Caki2 (cell line): ENCODE data around the gene RRP15. TPM values are rescaled to one million over a fixed set of nuclear protein-coding genes. Genes with fewer than 3 reads are reported as not detected.
A peak's percentile ranks its signal among the peaks of the same experiment; 100 is the strongest.

ENCODE experiments used
- DNase-seq: peaks from one replicate; pipeline ENCODE4 v3.0.0-alpha.2; 2015; ENCODE audit warnings: low read depth
- in situ Hi-C: cut with HindIII; loops from 2 replicates; pipeline ENCODE4 v1.10.0; 2016; ENCODE audit warnings: low sequenced_read_pairs, low pct_unique_long_range_greater_than_20kb, mixed read lengths
- total RNA-seq: library from RNA; depleted of rRNA; stranded (reverse); fragments of >200 nt; shearing (Covaris generic); gene quantifications from 2 replicates; pipeline ENCODE4 v1.2.3, GENCODE V29; 2014; ENCODE audit warnings: low replicate concordance

RRP15 gene
- total RNA-seq, 1 experiment from 2014 or later, result 2.4 TPM

DNA sequence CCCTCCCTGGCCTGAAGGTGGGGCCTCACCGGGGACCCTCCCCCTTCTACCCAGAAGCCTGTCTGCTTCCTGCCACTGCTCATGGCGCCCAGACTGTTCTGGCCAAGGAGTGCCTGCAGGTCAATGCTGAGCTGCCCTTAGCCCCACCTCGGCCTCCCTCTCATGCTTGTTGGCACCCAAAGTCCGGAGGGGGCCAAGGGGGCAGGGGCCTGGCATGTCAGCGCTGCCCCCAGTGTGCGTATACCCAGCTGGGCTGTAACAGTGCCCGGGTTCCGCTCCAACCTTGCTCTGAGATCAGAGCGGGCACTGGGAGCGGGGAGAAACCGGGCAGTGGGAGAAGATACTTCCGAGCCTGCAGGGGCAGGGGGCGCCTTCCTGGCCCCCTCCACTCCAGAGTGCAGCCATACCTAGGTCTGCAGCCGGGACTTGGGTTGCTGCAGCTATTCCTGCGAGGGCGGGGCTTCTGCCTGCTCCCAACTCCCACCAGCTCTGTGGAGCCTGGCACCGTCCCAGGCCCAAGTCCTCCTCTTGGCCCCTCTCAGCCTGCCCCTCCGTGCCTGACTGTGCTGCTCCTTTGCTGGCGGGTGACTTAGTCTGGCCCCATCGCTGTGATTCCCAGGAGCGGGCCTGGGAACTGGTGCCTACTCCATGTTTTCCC, 38.6 kb downstream of the RRP15 start:
- DNase-seq, result no peak
- in situ Hi-C loops, result no loop called here

DNA sequence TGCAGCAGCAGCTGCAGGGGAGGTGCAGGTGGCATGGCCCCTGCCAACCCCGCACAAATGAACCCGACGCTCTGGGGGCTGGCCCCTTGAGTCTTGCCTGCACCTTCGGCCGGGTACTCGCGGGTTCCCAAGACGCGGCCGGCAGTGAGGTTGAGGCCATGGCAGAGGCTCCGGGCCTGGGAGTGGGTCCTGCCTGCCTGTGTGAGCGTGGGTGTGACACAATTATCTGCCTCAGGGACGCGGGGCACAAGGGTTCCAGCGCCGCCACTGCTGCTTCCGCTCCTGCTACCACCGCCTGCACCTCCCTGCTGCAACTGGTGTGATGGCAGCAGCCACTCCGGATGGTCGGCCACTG, 39.1 kb downstream of the RRP15 start:
- DNase-seq, result no peak
- in situ Hi-C loops, result no loop called here

DNA sequence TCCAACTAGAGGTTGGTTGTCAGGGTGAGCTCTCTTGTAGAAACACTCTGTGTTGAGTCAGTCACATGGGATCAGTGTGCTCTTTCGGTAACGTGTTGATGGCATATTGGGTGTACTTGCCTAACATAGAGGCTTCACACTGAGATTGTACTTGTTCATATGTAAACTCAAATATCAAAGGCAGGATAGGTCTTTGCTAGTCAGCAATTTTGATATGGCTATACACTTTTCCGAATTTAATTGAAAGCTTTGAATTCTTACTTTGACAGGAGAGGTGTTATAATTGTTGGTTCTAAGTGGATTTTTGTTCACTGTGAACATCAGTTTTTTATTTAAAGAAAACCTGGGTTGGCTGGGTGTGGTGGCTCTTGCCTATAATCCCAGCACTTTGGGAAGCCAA, 43.7 kb downstream of the RRP15 start:
- no peak for DNase-seq
- in situ Hi-C loops, result no loop called here

DNA sequence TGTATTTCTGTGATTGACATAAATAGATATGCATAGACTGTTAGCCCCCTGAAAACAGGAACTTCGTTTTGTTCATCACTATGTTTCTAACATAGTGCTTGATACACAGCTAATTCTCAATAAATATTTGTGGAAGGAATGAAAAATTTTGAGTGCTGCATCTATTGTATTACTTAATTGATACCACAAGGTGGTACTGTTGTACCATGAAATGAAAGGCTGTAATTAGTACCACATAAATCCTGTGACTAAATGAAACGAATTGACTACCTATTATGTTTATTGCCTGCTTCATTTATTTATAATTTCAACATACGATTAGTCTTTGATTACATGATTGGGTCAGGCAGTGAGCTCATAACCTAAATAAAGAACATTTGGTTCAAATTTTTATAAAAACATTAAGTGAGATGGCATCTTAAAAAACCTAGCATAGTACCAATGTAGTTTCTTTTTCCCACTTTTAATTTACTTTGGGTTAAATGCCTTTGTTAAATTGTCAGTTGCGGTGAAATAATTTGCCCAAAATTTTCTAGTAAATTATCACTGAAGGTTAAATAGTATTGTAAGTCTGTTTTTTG, 45.0 kb downstream of the RRP15 start:
- DNase-seq, result no peak
- in situ Hi-C loops, result no loop called here

DNA sequence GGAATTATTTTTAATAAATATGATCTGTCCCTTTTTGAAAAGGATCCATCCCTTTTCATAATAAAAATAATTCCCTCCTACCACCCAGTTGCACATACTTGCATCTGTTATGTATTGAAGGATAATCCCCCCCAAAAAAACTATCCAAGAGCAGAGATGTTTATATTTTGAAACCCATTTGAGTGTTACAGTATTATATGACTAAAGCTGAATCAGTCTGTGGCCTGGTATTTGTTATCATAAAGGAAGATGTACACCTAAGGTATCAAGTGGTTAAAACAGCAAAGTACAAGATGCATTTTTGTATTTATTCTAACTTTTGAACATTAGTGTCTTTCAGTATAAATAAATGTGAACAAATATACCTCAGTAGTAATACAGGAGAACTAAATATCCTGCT, 47.3 kb downstream of the RRP15 start:
- in situ Hi-C loops, result no loop called here
- no peak for DNase-seq

DNA sequence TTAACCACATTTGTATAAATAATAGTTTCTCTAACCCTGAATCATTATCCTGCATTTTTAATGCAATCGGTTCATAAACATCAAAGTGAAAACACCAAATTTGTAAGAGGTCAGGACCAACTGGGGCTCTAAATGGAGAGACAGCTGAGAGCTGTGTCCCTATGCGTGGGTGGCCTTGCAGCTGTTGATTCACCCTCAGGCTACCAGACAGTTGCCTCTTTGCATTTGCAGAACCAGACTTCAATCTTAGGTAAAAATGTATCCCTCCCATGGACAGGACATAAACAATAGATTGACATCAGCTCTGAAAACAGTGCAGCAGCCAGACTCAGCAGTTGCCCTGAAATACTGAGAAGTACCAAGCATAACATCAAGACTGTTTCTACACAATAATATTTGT, 51.2 kb downstream of the RRP15 start:
- DNase-seq, result no peak
- in situ Hi-C loops, result no loop called here

DNA sequence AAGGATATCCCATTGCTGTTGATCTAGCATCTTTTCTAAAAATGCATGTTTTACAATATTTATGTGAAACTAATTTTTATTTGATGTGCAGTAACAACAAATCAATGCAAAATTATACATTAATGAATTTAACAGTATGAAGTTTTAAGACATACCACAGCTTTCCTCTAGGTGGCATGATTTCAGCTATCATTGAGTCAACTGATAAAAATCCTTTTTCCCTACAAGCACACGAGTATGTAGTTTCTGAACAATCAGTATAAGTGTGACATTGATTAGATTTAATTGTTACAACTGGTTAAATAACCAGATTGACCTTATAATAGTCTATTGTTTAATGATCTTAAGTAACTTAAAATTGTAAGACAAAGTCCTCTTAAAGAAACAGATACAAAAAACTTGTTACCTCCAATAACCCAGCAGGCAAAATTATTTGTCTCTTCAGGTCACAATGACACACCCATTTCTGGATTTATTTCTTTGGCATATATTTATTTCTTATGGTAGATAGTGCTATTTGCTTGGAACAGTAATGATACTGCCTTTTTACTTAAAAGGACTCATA, 54.3 kb downstream of the RRP15 start:
- no peak for DNase-seq
- in situ Hi-C loops, result no loop called here

DNA sequence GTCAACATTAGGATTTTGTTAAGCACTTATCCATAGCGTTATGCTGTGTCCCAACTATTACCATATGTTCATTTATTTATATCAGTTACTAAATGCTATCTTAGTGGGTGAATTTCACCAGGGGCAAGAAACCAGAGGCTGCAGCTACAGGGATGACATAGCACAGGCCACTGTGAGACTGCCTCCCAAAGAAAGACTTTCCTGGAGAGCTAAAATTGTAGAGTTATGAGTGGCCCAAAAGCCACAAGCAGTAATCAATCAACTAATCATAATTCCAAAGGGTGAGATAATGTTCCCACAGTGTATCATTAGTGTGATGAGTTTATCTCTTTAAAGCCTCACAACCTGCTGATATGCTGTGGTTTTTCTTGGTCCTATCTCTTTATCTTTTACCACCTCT, 56.2 kb downstream of the RRP15 start:
- in situ Hi-C loops, result no loop called here

DNA sequence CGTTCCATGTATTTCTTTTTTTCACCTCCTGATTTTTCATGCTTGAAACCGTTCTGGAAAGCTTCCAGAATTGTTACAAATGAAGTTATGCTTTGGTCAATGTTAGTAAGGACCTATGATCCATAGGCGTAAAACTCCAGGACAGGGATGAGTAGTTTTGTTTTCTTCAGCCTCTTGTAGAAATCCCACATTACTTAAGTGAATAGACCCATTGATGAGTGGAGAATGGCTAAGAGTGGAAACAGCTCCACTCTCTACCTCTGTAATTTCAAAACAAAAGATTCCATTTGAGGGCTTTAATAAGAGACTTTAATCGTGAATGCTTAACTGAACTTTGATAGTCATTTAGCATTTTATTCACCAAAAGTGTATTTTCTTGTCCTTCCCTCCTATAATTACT, 57.0 kb downstream of the RRP15 start:
- in situ Hi-C loops, result no loop called here
- no peak for DNase-seq

More for the DNA sequence above, 56.2 kb downstream of the RRP15 start:
- DNase-seq, result no peak

DNA sequence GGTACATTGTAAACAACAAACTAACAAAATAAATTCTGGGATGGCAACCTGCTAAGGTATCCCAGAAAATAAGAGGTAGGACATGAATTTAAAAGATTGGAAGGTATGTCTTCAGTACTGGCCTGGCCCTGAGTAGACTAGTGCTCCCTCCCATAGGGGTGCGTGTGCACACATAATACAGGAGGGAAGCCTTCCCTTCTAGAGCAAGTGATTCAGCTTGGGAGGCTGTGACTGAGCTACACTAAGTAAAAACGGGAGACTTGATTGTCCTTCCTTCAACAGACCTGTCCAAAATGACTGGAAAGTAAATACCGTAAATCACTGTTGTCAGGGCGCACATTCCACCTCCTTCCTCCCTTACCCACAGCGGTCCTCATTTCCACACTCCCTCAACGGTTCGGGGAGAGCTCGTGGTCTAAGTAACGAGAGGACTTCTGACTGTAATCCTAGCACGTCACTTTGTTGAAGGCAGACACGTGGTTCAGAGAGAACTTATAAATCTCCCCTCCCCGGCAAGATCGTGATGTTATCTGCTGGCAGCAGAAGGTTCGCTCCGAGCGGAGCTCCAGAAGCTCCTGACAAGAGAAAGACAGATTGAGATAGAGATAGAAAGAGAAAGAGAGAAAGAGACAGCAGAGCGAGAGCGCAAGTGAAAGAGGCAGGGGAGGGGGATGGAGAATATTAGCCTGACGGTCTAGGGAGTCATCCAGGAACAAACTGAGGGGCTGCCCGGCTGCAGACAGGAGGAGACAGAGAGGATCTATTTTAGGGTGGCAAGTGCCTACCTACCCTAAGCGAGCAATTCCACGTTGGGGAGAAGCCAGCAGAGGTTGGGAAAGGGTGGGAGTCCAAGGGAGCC, 60.0 kb downstream of the RRP15 start, which contains the start of gene TGFB2:
TSS of gene TGFB2 (plus strand) at position 523 of the 859 bp plus-strand sequence. CDS start 1,366 bp downstream, outside the sequence.
- DNase-seq, result peak; percentile 97

DNA sequence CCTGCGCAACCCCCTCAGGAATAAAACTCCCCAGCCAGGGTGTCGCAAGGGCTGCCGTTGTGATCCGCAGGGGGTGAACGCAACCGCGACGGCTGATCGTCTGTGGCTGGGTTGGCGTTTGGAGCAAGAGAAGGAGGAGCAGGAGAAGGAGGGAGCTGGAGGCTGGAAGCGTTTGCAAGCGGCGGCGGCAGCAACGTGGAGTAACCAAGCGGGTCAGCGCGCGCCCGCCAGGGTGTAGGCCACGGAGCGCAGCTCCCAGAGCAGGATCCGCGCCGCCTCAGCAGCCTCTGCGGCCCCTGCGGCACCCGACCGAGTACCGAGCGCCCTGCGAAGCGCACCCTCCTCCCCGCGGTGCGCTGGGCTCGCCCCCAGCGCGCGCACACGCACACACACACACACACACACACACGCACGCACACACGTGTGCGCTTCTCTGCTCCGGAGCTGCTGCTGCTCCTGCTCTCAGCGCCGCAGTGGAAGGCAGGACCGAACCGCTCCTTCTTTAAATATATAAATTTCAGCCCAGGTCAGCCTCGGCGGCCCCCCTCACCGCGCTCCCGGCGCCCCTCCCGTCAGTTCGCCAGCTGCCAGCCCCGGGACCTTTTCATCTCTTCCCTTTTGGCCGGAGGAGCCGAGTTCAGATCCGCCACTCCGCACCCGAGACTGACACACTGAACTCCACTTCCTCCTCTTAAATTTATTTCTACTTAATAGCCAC, 60.7 kb downstream of the RRP15 start:
- DNase-seq, result peak; percentile 80
- in situ Hi-C loops, result no loop called here

More for the DNA sequence above, 60.0 kb downstream of the RRP15 start, which contains the start of gene TGFB2:
- in situ Hi-C loops, result no loop called here

DNA sequence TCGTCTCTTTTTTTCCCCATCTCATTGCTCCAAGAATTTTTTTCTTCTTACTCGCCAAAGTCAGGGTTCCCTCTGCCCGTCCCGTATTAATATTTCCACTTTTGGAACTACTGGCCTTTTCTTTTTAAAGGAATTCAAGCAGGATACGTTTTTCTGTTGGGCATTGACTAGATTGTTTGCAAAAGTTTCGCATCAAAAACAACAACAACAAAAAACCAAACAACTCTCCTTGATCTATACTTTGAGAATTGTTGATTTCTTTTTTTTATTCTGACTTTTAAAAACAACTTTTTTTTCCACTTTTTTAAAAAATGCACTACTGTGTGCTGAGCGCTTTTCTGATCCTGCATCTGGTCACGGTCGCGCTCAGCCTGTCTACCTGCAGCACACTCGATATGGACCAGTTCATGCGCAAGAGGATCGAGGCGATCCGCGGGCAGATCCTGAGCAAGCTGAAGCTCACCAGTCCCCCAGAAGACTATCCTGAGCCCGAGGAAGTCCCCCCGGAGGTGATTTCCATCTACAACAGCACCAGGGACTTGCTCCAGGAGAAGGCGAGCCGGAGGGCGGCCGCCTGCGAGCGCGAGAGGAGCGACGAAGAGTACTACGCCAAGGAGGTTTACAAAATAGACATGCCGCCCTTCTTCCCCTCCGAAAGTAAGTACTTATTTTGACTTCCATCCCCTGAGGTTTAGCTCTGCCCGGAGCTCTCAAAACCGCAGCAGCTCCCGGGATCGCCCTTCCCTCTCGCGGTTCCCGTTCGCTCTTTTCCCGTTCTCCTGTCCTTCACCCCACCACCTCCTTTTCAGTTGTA, 61.5 kb downstream of the RRP15 start:
- in situ Hi-C loops, result no loop called here
- DNase-seq, result peak; percentile 46

DNA sequence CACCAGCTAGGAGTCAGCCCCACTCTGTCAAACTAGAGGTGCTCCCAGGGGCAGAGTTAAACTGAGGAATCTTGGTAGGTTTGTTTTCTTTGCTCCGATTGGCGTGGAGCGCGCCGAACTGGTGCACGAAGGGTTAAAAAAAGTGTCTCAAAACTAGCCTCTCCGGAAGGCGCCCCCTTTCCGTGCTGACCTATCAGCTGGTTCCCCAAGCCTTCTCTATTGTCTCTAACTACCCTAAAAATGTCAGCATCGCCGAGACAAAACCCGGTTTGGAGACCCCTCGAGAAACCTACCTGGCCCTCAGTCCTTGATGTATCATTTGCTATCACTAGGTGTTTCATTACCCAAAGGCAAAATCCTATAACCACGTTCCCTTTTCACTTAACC, 62.2 kb downstream of the RRP15 start:
- no peak for DNase-seq
- in situ Hi-C loops, result no loop called here

DNA sequence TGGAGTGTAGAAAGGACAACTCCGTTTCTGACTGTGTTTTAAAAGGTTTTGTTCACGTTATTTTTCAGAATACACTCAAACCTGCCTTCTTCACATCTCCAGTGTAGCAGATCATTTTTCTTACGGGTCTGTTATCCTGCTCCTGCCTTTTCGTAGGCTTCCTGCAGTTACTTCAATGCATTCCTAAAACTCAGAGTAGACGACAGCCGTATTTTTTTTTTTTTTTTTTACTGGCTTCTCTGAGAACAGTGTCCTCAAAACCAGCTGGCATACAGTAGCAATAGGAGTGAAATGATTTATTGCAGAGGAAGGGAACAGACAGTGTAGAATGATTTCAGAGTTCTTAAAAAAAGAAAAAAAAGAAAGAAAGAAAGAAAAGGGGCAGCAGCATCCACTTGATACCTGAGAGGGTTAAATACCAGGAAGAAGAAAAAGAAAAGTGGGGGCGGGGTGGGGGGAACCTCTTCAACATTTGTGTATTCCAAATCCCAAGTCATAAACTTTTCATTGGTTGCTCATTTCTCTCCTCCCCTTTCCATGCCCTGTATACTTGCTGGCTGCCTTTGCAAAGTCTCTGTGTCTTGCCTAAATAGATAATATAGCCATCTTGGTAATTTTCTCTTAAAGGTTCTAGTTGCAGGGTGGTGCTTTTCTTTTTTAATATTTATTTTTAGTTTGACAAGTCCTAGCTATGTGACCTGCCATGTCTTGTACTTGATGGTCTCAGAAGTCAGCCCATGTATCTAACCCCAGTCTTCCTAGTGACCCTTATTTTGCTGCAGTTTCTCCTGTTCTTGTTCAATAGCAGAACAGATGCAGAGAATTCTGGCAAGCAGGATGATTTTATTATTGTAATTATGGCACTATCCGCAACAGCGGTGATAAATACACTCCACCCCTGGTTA, 62.9 kb downstream of the RRP15 start:
- in situ Hi-C loops, result no loop called here
- peak; percentile 88 for DNase-seq

DNA sequence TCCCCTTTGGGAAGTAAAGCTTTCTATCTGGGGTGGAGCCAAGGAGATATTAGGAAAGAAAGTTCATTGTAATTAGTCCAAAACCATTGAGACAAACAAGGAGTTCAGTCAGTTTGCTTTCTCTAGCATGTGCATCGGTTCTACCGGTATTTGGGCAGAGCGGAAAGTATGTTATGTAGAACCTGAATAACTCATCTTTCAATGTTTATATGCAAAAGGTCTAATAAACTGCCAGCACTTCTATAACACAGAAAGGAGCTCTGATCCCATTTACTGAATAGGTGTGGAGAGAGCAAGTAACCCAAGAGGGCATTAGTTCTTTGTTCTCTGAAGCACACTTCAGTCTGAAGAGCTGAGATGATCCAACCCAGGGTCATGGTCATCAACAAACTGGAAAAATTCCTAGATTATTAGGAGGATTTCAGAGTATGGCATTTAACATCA, 63.6 kb downstream of the RRP15 start:
- in situ Hi-C loops, result no loop called here
- no peak for DNase-seq

DNA sequence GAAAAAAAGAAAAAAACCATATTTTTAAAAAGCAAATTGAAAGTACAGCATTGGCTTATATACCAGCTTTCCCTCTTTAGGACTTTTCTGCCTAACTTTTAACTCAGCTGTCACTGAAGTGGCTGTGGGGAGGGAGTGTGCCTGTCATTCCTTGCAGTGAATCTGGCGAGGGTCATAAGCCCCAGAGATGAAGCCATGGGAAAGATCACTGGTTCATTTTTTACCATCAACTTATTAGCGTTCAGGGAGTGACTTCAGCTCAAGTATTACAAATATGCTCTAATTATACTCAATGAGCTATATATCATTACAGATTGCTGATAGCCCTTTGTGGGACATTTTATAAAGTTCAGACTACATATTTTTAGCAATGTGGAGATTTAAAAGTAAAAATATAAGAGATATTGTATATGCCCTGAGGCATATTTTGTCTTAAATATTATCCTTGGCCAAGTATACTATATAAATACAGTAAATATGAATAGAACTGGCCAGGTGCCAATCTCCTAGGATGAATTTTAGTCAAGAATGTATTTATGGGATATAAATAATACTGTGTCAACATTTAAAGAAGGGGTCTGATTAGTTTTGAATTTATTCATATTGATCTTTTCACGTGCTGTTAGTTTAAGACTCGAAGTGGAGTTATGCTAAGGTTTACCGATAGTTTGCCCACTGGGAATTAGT, 64.4 kb downstream of the RRP15 start:
- in situ Hi-C loops, result no loop called here
- no peak for DNase-seq
